CD4-positive, CD25-positive, alpha-beta regulatory T cell (primary cell): ENCODE measurements around the gene TNFSF4. TPM values are rescaled to one million over a fixed set of nuclear protein-coding genes. Genes with fewer than 3 reads are reported as not detected.

Experiments
- ATAC-seq, 2 donors: fragments of 150-1000 bp; cut with Tn5 transposase; one replicate each; pipeline ENCODE4 v1.10.0; 2021; ENCODE audit warnings: low read depth in 2 of 2, moderate number of reproducible peaks in 2 of 2, moderate library complexity in 1 of 2
- DNase-seq, 3 donors: peaks; one replicate each; pipeline versions ENCODE4 v3.0.0 to v3.0.0-alpha.2; 2012 to 2022; ENCODE audit warnings: mixed read lengths in 1 of 3
- H3K27ac ChIP-seq: one replicate; pipeline ENCODE4 v1.7.0; 2013; ENCODE audit warnings: mild to moderate bottlenecking, low read length; ENCODE audit not compliant: insufficient read depth, poor library complexity, severe bottlenecking
- H3K27me3 ChIP-seq: one replicate; pipeline ENCODE4 v1.7.0; 2013; ENCODE audit warnings: low read length; ENCODE audit not compliant: control insufficient read depth, insufficient read depth
- H3K36me3 ChIP-seq: one replicate; pipeline ENCODE4 v1.7.0; 2013; ENCODE audit warnings: mild to moderate bottlenecking, low read length, moderate library complexity; ENCODE audit not compliant: control insufficient read depth, insufficient read depth
- H3K4me1 ChIP-seq: 2 replicates; pipeline ENCODE4 v1.7.0; 2013; ENCODE audit warnings: mild to moderate bottlenecking, low read length; ENCODE audit not compliant: insufficient read depth, control insufficient read depth, poor library complexity, severe bottlenecking
- H3K4me3 ChIP-seq: one replicate; pipeline ENCODE4 v1.7.0; 2013; ENCODE audit warnings: low read depth, mild to moderate bottlenecking, low read length, moderate library complexity
- H3K9me3 ChIP-seq, 2 experiments: 1 replicate in 1 of 2; 2 replicates in 1 of 2; pipeline ENCODE4 v1.7.0; 2013; ENCODE audit warnings: low read length in 2 of 2, mild to moderate bottlenecking in 1 of 2, moderate library complexity in 1 of 2; ENCODE audit not compliant: control insufficient read depth in 2 of 2
- H3K27ac Mint-ChIP-seq, 3 donors: one replicate each; pipeline ENCODE4 v1.8.0; 2020 to 2022; ENCODE audit warnings: mild to moderate bottlenecking in 3 of 3, mixed read lengths in 3 of 3, moderate library complexity in 2 of 3
- H3K27me3 Mint-ChIP-seq: one replicate; pipeline ENCODE4 v1.8.0; 2022; ENCODE audit warnings: mild to moderate bottlenecking, mixed read lengths
- H3K36me3 Mint-ChIP-seq: one replicate; pipeline ENCODE4 v1.8.0; 2020; ENCODE audit warnings: mixed read lengths
- H3K4me1 Mint-ChIP-seq, 4 donors: one replicate each; pipeline ENCODE4 v1.8.0; 2020 to 2022; ENCODE audit warnings: mixed read lengths in 4 of 4, mild to moderate bottlenecking in 1 of 4
- H3K4me3 Mint-ChIP-seq, 4 donors: one replicate each; pipeline ENCODE4 v1.8.0; 2020 to 2022; ENCODE audit warnings: mild to moderate bottlenecking in 4 of 4, mixed read lengths in 4 of 4, moderate library complexity in 3 of 4
- H3K9me3 Mint-ChIP-seq, 7 donors: one replicate each; pipeline ENCODE4 v1.8.0; 2020 to 2022; ENCODE audit warnings: mixed read lengths in 7 of 7, mild to moderate bottlenecking in 3 of 7, moderate library complexity in 2 of 7
- polyA plus RNA-seq, 4 donors: library from polyadenylated mRNA; unstranded; fragments of 300-500 nt; fragmentation: Illumina TruSeq; gene quantifications; one replicate each; pipeline ENCODE4 v1.2.3, GENCODE V29; 2021
- total RNA-seq: library from RNA; stranded (reverse); gene quantifications from one replicate; pipeline ENCODE4 v1.2.3, GENCODE V29; 2022

Gene TNFSF4
- total and polyA plus RNA-seq, 5 donors from 2014 or later, result 0.18 to 2.9 (median 0.45) TPM

DNA sequence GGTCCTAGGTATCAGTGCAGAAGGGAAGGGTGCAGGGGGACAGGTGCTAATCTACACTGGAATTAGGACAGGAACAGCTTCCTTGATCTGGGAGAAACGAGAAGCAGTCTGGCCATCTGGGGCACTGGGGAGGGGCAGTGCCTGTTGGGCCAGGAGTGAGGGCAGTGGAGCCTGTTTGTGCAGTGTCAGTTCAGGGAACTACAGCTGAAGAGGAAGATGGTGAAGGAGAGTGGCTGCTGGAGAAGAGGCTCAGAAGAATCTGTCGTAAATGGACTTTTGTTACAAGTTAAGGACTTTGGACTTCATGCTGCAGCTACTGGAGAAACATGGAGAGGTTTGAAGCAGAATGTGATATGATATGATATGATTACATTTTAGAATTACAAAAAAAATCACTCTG, 3.2 kb upstream of the TNFSF4 start:
- Histone ChIP-seq H3K4me1 (peaks cover 7% of the 10 kb centered on the region), H3K27me3 (no peaks in the 10 kb centered on the region), H3K4me3 (no peak overlapping the region), H3K27ac (no peak overlapping the region), H3K9me3 (no peaks in the 10 kb centered on the region), H3K36me3 (no peaks in the 10 kb centered on the region)
- Mint-ChIP-seq H3K4me1 (peaks cover 16 to 30% (median 24%) of the 10 kb centered on the region in 4 donors), H3K36me3 (no peaks in the 10 kb centered on the region), H3K27me3 (peaks cover 5% of the 10 kb centered on the region), H3K4me3 (no peak overlapping the region), H3K27ac (peak overlapping the region; percentile 3 to 87 (median 78)), H3K9me3 (peaks cover 0 to 1% (median 0%) of the 10 kb centered on the region in 7 donors)
- no peak for DNase-seq
- no peak for ATAC-seq

DNA sequence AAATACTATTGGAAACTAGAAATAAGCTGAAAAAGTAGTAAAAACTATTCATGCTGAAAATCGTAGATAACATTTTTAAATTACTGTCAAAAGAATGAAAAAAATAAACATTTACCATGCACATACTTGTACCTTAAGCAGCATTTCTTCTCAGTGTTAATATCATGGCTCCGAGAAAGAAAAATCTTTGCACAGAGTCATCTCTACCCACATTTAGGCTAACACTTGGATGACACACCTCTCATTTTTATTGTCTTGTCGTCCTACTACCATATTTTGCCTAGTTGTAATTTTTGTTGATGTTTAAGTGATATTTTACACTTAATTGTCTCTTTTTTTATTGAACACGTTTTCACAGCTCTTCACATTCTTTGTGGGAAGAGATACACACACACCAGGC, 1.7 kb upstream of the TNFSF4 start:
- H3K9me3 Mint-ChIP-seq, result peaks cover 0 to 1% (median 0%) of the 10 kb centered on the region in 7 donors
- H3K27me3 Mint-ChIP-seq, result peaks cover 5% of the 10 kb centered on the region
- DNase-seq (no peak), ATAC-seq (no peak)
- H3K27ac Mint-ChIP-seq, result no peak overlapping the region
- H3K4me3 Mint-ChIP-seq, result no peak overlapping the region
- H3K4me3 ChIP-seq, result no peak overlapping the region
- H3K4me1 Mint-ChIP-seq, result peaks cover 17 to 37% (median 29%) of the 10 kb centered on the region in 4 donors
- no peaks in the 10 kb centered on the region for H3K27me3 ChIP-seq
- peaks cover 14% of the 10 kb centered on the region for H3K4me1 ChIP-seq
- no peaks in the 10 kb centered on the region for H3K9me3 ChIP-seq
- no peaks in the 10 kb centered on the region for H3K36me3 Mint-ChIP-seq
- H3K36me3 ChIP-seq, result no peaks in the 10 kb centered on the region
- H3K27ac ChIP-seq, result no peak overlapping the region

DNA sequence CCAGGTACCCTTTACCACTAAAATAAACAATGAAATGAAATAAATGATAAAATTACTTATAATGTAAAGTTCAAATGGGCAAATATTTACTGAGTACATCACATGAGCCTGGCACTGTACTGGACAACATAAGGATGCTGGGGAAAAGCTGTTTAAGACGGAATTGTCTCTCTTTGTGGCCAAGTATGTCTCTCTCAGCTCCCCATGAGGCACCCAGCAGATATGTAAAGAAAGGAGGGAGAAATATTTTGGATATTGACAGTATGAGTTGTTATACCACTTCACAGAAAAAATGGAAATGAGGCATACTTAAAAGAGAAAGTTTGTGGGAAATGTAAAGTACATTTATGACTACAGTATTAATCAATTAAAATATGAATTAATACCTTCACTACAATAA, 1.0 kb upstream of the TNFSF4 start:
- Mint-ChIP-seq H3K36me3 (no peaks in the 10 kb centered on the region), H3K9me3 (peaks cover 0 to 1% (median 0%) of the 10 kb centered on the region in 7 donors), H3K4me3 (no peak overlapping the region), H3K27ac (peak overlapping the region in 1 of 3 donors; percentile 69), H3K4me1 (peaks cover 17 to 37% (median 28%) of the 10 kb centered on the region in 4 donors), H3K27me3 (peaks cover 5% of the 10 kb centered on the region)
- H3K4me1 ChIP-seq, result peaks cover 14% of the 10 kb centered on the region
- ATAC-seq, result no peak
- H3K27me3 ChIP-seq, result no peaks in the 10 kb centered on the region
- H3K9me3 ChIP-seq, result no peaks in the 10 kb centered on the region
- H3K4me3 ChIP-seq, result no peak overlapping the region
- no peaks in the 10 kb centered on the region for H3K36me3 ChIP-seq
- no peak for DNase-seq
- H3K27ac ChIP-seq, result no peak overlapping the region

DNA sequence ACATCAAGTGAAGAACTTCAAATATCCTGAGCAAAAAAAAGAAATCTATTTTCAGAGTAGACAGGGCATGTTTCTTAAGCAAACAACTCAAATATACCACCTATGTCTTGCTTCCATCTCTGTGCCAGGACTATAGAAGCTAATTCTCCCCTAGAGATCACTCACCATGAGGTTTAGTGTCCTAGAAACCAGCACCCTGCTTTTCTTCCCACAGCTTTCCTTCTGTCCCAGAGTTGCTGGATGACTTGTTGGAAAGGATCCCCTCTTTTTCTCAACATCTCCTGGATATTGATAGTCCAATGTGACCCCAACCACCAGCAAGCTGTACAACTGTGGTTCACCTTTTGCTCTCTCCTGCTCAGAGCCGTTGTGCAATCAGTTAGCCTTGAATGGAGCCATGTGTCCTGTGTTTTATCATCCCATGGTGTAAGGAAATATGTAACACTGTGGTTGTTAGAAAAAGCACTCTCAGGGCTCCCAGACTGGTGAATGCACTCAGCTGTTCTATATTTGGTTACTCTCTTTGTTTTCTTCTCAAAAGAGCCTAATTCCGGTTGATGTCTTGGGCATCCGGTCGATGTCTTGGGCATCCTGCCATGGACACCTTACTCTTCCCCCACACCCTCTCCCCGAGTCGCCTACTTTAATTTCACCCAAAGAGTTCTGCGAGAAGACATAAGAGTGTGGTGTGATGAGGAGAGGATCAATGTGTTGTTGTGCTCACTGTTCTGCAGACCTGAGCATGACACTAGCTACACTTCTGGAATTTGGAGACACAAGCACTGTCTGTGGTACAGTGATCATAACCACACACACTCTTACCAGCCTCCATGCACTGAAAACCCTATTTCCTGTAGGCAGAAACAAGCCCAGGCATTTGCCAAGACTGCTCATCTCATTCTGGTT, 1.7 kb downstream of the TNFSF4 start:
- H3K27ac ChIP-seq, result no peak overlapping the region
- H3K27ac Mint-ChIP-seq, result peak overlapping the region; percentile 84 to 98 (median 86)
- no peaks in the 10 kb centered on the region for H3K27me3 ChIP-seq
- peak in 2 of 3 donors; percentile 37 to 62 for DNase-seq
- H3K4me1 ChIP-seq, result peaks cover 14% of the 10 kb centered on the region
- ATAC-seq, result peak; percentile 72 to 74
- H3K4me3 ChIP-seq, result peak overlapping the region; percentile 43
- peak overlapping the region; percentile 20 to 77 (median 58) for H3K4me3 Mint-ChIP-seq
- H3K4me1 Mint-ChIP-seq, result peaks cover 17 to 37% (median 29%) of the 10 kb centered on the region in 4 donors
- H3K27me3 Mint-ChIP-seq, result peaks cover 5% of the 10 kb centered on the region
- no peaks in the 10 kb centered on the region for H3K9me3 ChIP-seq
- H3K36me3 Mint-ChIP-seq, result no peaks in the 10 kb centered on the region
- no peaks in the 10 kb centered on the region for H3K36me3 ChIP-seq
- peaks cover 0 to 1% (median 0%) of the 10 kb centered on the region in 7 donors for H3K9me3 Mint-ChIP-seq

DNA sequence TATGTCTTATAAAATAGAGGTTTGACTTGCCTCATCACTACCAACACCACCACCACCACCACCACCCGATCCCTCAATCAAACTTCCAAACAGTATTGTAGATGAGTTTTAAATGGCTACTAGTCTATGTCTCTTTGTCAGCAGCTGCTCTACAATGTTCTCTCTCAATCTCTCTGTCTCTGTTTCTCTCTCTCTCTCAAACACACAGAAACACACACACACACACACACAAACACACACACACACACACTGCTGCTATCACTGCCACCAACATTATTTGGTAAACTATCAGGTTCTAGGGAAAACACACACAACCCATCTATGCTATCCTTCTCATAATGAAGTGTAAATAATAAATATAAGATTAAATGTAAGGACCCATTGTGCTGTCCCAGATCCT, 2.4 kb downstream of the TNFSF4 start:
- peaks cover 0 to 1% (median 0%) of the 10 kb centered on the region in 7 donors for H3K9me3 Mint-ChIP-seq
- Histone ChIP-seq H3K4me3 (no peak overlapping the region), H3K9me3 (no peaks in the 10 kb centered on the region), H3K36me3 (no peaks in the 10 kb centered on the region), H3K27me3 (no peaks in the 10 kb centered on the region), H3K27ac (no peak overlapping the region), H3K4me1 (peaks cover 14% of the 10 kb centered on the region)
- no peak for DNase-seq
- peaks cover 17 to 34% (median 27%) of the 10 kb centered on the region in 4 donors for H3K4me1 Mint-ChIP-seq
- H3K27me3 Mint-ChIP-seq, result peaks cover 5% of the 10 kb centered on the region
- H3K27ac Mint-ChIP-seq, result peak overlapping the region; percentile 9 to 86 (median 85)
- H3K36me3 Mint-ChIP-seq, result no peaks in the 10 kb centered on the region
- ATAC-seq, result no peak
- no peak overlapping the region for H3K4me3 Mint-ChIP-seq

DNA sequence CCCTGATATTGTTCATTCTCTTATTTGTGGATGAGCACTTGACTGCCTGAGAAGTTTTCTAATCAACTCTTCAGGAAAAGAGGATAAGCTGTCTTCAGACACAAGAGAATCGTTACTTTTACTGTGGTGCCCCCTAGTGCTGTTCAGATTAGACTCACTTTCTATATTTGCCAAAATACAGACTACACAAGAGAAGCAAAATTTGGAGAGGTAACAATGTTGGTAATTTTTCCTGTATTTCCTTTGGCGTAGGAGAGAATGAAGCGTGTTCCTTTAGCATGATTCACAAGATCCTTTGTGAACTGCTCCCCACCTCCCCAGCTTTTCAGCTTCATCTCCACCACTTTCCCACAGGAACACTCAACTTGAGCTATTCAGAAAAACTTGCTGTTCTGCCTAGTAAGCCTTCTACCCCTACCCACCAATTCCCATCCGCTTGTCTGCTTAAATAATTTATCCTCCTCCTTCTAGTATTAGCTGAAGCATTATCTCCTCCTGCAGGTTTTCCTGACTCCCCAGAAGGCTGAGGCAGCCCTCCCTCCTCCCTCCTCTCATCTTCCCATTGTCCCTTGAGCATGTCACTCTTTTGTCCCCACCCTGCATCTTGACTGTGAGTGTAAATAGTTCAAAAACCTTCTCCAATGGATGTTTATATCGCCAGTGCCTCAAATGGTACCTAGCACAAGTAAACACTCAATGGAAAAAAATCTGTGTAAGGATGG, 4.5 kb downstream of the TNFSF4 start:
- Mint-ChIP-seq H3K4me3 (no peak overlapping the region), H3K4me1 (peaks cover 17 to 33% (median 26%) of the 10 kb centered on the region in 4 donors), H3K27ac (peak overlapping the region in 1 of 3 donors; percentile 39), H3K36me3 (no peaks in the 10 kb centered on the region), H3K27me3 (peaks cover 5% of the 10 kb centered on the region), H3K9me3 (peaks cover 0 to 1% (median 0%) of the 10 kb centered on the region in 7 donors)
- DNase-seq (peak in 1 of 3 donors; percentile 47), ATAC-seq (no peak)
- Histone ChIP-seq H3K9me3 (no peaks in the 10 kb centered on the region), H3K4me3 (no peak overlapping the region), H3K36me3 (no peaks in the 10 kb centered on the region), H3K4me1 (peaks cover 14% of the 10 kb centered on the region), H3K27ac (no peak overlapping the region), H3K27me3 (no peaks in the 10 kb centered on the region)

DNA sequence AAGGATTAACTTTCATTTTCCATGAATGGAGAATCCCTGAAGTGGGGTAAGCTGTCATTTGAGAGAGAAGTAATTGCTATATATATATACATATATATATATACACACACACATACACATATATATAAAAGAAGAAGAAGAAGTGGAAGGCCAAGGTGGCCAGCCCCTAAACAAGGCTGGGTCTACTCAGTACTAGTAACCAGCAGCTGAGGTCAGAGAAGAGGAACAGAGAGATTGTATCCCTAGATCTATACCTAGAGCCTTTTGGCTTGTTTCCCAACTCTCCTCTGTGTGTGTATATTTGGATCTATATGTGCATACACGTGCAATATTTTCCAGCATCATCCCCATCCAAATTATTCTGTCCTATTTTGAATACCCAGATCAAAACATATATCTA, 5.2 kb downstream of the TNFSF4 start:
- Mint-ChIP-seq H3K36me3 (no peaks in the 10 kb centered on the region), H3K4me3 (no peak overlapping the region), H3K4me1 (peaks cover 17 to 27% (median 24%) of the 10 kb centered on the region in 4 donors), H3K27me3 (peaks cover 5% of the 10 kb centered on the region), H3K9me3 (peaks cover 0 to 1% (median 0%) of the 10 kb centered on the region in 7 donors), H3K27ac (no peak overlapping the region)
- Histone ChIP-seq H3K9me3 (no peaks in the 10 kb centered on the region), H3K27me3 (no peaks in the 10 kb centered on the region), H3K4me1 (peaks cover 14% of the 10 kb centered on the region), H3K36me3 (no peaks in the 10 kb centered on the region), H3K4me3 (no peak overlapping the region), H3K27ac (no peak overlapping the region)
- ATAC-seq, result no peak
- no peak for DNase-seq
